Eye (tissue), 1 donor: Measurements from ENCODE around the gene WDR90.

Experiments
- DNase-seq: peaks from one replicate; pipeline ENCODE4 v3.0.0-alpha.2; 2015

WDR90 gene

DNA sequence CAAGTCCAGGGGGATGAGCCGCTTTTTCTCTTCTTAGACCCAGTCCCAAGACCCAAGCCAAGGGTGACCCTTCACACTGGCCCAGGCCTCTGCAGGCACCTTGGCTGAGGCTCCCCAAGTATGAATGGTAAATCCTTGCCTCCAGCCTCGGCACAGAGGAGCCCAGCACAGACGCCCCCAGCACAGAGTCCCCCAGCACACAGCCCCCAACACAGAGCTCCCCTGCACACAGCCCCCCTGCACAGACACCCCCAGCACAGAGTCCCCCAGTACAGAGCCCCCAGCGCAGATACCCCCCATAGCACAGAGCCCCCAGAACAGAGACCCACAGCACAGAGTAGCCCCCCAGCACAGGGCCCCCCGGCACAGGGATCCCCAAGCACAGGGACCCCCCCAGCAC, 8.6 kb upstream of the WDR90 start:
- no peak for DNase-seq

DNA sequence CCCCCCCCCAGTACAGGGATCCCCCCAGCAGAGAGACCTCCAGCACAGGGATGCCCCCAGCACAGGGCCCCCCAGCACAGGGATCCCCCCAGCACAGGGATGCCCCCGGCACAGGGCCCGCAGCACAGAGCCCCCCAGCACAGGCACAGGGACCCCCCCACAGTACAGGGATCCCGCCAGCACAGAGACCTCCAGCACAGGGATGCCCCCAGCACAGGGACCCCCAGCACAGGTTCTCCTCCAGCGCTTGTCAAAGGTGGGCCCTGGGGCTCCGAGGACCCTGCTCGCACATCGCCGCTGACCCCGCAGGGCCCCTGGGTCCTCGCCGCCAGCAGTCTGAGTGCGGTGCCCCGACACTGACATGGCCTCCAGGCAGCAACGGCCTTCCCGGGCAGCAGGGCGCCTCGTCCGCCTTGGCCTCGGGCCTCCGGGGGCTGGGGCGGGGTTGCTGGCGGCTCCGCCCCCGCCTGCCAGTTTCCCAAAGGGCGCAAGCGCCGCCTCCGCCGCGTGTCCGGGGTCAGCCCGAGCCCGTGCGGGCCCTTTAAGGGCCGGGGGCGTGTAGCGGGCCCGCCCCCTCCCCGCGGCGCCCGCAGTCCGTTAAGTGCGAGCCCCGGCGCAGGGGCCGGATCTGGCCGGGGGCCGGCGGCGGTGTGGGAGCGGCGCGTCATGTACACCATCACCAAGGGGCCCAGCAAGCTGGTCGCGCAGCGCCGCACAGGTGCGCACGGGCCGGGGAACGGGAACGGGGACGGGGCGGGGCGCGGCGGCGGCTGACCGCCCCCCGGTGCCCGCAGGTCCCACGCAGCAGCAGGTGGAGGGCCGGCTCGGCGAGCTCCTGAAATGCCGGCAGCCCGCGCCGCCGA, 7.6 kb upstream of the WDR90 start, which contains the start of gene MCRIP2:
TSS of gene MCRIP2 (plus strand) at position 503 of the 863 bp plus-strand sequence. CDS start at position 667, 164 bp downstream.
- DNase-seq = peak; percentile 83

DNA sequence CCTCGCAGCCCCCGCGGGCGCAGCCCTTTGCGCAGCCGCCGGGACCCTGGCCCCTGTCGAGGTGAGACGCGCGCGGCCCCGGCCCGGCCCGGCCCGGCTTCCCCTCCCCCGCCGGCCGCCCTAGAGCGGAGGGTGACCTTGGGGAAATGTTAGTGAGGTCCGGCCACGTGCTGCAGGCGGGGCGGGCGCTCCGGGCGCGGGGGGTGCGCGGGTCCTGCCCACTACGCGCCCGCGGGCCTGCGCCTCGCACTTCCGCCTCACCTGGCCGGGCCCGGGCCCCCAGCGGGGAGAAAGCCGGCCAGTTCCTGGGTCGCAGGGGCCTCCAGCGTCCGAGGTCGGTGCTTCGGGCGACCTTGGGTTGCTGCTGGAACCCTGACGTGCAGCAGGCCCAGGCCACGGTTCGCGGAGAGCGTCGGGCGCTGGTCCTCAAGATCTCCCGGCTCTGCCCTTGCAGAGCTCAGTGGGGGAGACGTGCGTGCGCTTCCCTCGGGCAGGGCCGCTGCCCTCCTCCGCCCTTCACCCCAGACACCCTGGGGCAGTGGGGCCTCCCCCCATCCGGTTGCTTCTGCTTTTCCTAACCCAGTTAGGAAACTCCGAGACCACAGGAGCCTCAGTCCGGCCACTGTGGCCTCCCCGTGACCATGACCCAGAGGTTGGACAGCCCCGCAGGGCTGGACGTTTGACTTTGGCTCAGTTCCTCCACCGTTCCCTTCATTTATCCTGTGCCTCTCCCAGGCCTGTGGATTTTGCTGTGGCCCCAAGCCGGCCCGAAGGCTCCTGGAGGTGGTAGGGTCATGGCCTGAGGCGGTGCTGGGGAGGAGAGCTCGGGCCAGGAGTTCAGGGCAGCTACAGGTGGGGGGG, 6.7 kb upstream of the WDR90 start:
- DNase-seq = peak; percentile 55

DNA sequence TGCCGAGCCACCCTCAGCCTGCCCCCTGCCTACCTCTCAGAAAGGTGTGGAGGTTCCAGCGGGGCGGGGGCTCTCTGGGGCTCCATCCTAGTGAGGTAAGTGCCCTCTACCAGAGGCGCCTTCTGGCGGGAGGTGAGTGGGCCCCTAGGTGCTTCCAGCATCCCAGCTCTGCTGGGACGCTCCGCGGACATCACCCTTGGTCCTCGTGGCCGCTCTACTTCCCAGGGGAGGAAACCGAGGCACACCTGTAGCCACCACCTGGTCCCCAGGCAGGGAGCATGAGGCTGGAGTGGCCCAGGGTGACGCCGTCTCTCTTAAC, 6.2 kb upstream of the WDR90 start:
- DNase-seq = no peak

DNA sequence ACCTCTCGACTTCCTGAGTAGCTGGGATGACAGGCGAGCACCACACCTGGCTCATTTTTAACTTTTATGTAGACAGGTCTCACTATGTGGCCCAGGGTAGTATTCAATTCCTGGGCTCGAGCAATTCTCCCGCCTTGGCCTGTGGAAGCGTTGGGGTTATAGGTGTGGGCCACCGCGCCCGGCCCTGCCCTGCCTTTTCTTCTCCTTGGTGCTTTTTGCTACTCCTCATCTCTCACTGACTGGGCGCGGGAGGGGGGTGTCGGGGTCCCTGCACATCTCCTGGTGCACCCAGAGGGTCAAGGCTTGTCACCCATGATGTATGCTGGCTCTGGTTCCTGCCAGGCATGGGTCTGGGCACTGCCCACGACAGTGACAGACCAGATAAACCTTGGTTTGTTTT, 4.6 kb upstream of the WDR90 start:
- no peak for DNase-seq

DNA sequence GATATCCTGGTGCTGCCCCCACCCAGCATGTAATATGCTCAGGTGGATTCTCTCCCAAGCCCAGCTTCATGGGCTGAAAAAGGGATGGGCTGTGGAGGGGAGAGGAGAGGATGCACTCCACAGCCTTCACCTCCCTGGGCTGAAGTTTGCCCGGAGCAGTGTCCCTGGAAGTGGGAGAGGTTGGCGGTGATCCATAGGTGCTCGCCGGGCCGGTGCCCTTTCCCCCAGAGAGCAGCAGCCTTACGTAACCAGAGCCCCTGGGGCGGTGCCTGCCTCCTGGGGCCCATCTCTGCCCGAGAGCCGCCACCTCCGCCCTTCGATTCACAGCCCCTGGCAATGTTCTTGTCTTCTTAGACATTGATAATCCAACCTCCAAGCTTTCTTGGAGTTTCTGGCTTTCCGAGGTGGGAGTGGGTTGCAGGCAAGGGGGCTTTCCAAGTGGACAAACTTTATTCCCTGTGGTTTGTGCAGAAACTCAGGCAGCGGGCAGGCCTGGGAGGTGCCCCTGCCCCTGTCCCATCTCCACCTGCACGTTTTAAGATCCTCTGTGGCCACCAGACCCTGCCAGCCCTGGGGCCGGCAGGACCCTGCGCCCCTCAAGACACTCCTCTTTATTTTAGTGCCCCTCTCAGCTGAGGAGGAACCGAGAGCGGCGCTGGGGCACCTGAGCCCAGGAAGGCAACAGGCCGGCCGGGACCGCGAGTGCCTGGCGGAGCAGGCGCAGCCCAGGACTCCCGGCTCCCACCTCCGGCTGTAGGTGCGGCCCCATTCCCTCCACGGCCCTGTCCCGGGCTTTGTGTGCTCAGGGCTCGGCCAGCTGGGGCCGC, 3.1 kb upstream of the WDR90 start:
- DNase-seq = no peak

DNA sequence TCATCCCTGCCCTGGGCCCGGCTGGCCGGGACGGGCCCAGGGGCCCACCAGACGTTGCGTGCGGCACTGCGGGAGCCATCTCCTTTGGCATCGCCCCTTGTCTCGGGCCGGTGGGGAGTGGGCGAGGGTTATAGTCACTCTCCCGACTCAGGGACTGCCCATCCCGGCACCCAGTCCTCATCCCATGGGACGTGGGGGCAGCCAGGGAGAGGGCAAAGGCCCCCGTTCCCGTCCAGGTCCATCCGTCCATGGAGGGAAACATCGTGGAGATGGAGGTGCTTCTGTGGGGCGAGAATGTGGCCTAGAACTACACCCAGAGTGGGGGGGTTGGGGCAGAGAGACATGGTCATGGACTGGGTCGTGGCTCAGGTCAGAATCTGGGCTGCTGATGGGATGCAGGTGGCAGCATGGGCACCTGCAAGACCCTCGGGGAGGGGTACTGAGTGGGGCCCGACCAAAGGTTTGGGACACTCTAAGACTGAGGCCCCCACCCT, 2.4 kb upstream of the WDR90 start:
- no peak for DNase-seq

DNA sequence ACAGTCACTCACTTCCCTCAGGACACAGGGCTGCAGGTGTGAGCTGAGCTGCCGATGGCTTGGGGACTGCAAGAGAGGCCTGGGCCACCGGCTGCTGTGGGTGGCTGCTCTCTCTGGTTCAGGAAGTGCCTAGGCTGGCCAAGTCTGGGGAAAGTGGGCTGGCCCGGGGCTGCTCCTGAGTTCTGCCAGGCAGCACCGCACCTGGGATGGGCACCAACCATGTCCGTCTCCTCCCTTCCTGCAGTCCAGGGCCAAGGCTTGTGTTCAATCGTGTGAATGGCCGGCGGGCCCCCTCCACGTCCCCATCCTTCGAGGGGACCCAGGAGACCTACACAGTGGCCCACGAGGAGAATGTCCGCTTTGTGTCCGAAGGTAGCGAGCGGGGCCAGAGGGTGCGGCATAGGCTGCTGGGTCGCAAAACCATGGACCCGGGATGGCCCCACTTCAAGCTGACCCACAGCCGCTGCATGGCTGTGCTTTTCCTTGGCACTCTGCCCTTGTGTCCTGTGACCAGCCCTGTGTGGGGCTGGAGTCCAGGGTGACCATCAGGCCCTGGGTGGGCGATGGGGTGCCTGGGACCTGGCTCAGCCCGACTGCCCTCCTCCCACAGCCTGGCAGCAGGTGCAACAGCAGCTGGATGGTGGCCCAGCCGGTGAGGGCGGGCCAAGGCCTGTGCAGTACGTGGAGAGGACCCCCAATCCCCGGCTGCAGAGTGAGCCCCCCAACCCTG, 1.8 kb upstream of the WDR90 start:
- DNase-seq = no peak

DNA sequence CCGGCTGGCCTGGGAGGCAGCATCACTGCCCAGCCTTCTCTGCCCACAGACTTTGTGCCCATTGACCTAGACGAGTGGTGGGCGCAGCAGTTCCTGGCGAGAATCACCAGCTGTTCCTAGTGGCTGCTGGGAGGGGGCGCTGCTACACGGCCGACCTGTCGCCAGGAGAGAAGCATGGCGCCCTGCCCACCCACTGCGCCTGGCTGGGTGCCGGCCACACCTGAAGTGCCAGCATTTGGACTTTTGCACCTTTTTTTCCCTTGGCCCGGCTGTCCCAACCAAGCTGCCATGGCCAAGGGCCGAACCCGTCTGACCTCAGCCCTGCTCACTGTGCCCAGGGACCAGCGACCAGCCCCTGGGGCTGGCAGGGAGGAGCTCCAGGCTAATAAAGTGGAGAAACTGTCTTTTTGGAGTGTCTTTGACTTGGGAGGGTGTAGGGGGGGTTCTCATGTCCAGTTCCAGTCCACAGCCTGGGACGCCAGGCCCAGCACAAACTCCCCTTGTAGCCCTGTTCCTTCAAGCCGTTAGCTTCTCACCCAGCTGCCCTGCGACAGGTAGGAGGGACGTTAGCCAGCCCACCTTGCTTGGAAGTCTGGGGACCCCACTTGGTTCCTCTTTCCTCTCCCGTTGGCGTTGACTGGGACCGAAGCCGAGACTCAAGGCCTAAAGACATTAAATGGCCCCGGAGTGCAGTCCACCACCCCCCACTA, 939 bp upstream of the WDR90 start:
- no peak for DNase-seq

DNA sequence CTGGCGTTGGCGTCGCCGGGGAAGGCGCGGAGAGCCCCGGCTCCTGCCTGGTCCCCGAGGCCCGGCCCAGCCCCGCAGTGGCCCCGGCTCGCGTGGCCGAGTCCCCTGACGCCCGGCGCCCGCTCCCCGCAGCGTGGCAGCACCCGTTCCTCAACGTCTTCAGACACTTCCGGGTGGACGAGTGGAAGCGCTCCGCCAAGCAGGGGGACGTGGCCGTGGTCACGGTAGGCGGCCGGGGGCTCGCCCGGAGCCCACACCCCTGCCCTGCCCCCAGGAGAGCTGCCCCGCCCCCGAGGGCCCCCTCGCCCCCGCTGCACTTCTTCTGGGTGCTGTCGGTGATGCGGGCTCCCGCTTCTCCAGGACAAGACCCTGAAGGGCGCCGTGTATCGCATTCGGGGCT, 466 bp downstream of the WDR90 start:
- DNase-seq = no peak

DNA sequence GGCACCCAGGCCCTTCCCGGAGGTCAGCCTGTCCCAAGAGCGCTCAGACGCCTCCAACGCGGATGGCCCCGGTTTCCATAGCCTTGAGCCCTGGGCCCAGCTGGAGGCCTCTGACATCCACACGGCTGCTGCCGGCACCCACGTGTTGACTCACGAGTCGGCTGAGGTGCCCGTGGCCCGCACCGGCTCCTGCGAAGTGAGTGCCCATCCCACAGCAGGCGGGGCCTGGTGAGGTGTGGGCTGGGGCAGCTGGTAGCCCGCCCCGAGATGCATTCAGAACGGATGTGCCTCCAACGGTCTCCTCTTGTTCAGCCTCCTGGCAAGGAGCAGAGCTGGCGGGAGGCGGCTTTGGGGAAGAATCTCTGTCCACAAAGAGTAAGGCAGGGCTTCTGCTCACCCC, 2.7 kb downstream of the WDR90 start:
- DNase-seq = no peak

DNA sequence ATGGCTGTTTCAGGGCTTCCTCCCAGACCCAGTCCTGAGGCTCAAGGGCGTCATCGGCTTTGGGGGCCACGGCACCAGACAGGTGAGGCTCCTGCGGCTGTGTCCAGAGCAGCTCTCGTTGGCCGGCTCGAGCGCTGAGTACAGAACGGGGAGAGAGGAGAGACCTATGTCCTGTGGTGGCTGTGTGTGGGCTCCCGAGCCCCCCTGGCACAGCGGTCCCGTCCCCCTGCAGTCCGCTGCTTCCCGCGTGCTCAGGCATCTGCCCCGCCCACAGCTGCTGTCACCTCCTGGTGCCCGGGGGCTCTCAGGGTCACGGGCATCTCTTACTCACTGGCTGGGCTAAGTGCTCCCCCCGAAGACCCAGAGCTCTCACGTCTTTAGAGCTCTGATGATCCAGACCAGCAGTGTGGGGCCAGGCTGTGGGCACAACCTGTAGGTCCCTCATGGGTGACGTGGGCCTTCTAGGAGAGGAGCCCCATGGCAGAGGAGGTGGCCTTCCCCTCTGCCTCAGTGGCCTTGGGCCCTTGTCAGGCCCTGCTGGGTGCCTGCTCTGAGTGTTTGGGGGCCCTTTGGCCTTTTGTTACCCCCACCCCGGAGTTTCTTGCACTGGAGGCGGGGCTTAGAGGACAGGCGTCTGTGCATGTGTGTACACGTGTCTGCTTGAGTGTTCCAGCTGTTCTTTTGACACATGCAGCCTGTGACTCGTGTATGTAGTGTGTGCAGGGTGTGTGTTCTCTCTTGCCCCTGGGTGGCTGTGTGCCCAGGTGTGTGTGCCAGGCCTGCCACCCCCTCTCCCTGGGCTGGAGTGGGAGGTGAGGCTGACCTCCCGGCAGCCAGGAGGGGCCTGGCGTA, 3.5 kb downstream of the WDR90 start:
- DNase-seq = no peak

DNA sequence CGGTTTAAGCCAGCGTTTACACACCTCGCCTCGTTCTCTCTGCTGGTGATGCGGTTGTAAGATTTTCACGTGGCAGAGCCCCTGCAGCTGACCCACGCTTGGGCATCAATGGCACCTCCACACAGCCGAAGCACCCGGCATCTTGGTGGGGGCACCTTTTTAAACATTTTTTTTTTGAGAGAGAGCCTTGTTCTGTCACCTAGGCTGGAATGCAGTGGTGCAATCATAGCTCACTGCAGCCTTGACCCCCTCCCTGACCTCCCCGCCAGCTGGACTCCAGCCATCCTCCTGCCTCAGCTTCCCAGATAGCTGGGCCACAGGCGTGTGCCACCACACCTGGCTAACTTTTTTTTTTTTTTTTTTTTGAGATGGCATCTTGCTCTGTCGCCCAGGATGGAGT, 4.9 kb downstream of the WDR90 start:
- DNase-seq = no peak

DNA sequence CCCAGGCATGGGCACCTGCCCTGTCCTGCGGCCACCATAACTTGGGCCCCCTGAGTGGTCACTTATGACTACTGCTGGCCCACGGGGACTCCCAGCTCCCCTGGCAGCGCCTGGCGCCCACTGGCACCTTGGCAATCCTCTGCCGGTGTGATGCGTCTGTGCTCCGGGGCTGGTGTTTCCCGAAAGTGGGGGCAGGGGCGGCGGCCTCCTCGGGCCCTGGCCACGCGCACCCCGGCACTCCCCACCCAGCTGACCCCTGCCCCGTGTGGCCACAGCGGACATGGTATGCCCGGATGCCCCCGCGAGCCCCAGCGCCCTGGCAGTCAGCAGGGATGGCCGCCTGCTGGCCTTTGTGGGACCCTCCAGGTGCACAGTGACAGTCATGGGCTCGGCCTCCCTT, 8.3 kb downstream of the WDR90 start:
- no peak for DNase-seq

DNA sequence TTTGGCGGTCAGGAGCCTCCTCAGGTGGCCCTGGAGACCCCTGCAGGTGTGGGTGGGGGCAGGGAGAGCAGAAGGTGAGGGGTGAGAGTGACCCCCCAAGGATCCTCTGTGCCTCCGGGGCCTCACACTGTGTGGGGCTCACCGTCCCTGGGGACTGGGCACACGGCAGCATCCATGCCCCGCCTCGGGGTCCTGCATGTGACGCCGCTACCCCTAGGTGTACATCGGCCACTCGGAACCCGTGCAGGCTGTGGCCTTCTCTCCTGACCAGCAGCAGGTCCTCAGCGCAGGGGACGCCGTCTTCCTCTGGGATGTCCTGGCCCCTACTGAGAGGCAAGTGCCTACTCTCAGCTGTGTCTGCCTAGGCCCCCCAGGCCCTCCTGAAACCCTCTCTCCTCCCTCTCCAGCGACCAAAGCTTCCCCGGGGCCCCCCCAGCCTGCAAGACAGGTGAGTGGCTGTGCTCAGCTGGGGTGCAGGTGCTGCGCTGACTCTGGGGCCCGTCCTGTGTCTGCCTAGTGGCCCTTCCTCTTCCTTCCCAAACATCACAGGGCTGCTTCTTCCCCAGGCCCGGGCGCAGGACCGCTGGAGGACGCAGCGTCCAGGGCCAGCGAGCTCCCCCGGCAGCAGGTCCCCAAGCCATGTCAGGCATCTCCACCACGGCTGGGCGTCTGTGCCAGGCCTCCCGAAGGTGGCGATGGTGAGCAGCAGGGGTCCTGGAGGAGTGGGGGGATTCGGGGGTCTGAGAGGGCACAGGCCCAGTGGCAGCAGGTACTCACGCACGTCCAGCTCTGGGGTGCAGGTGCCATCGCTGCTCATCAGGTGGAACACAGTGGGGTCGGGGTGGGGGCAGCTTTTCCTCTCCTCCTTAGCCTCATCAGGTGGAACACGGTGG, 9.8 kb downstream of the WDR90 start:
- DNase-seq = no peak

DNA sequence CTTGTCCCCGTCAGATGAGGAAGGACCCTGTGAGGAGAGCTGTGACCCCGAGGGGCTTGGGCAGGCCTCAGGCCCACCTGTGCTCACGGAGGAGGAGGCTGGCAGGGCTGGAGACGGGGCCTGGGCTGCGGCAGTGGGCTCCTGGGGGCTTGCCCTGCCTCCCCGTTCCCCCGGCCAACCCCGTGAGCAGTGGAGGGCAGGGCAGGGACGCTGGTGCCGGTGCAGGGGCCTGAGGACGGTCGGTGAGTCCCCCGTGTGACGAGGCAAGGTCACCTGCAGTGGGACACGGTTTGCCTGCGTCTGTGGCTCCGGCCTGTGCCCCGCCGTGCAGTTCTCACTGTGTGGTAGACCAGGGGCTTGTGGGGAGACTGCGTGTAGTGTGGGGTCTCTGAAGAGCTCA, 10.5 kb downstream of the WDR90 start:
- DNase-seq = no peak

DNA sequence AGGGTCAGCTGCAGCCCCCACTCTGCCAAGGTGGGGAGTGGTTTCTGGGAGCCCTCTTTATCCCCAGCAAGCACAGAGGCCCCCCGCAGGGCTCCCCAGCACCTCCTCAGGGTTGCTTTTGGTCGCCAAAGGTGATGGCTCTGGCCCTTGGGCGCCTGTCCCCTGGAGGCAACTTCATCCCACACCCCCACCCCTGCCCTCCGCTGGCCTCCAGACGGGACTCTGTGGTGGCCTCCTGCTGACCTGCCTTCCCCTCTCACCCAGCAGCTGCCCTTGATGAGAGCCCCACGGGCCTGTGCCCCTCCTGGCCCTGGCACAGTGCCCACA, 10.9 kb downstream of the WDR90 start:
- DNase-seq = no peak

DNA sequence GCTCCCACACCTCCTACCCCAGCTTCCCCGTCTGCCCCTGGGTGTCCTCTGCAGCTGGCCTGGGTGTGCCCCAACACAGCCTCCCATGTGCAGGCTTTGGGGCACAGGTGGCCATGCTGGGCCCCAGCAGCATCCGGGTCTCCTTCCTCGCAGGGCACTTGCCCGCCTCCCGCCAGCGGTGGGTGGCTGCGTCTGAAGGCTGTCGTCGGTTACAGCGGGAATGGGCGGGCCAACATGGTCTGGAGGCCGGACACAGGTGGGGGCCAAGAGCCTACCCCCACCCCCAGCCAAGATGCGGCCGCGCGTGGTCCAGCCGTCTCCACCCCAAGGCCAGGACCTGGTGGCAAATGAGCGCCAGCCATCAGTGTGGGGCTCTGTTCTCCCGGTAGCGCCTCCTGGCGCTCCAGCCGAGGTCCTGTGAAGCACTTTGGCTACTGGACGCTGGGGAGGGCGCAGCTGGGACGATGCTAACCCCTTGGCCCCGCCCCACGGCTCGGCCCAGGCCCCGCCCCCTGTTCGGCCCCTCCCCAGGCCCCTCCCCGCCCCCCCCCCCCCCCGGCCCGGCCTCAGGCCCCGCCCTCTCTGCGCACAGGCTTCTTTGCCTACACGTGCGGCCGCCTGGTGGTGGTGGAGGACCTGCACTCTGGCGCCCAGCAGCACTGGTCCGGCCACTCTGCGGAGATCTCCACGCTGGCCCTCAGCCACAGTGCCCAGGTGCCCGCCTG, 11.5 kb downstream of the WDR90 start:
- DNase-seq = peak; percentile 92

DNA sequence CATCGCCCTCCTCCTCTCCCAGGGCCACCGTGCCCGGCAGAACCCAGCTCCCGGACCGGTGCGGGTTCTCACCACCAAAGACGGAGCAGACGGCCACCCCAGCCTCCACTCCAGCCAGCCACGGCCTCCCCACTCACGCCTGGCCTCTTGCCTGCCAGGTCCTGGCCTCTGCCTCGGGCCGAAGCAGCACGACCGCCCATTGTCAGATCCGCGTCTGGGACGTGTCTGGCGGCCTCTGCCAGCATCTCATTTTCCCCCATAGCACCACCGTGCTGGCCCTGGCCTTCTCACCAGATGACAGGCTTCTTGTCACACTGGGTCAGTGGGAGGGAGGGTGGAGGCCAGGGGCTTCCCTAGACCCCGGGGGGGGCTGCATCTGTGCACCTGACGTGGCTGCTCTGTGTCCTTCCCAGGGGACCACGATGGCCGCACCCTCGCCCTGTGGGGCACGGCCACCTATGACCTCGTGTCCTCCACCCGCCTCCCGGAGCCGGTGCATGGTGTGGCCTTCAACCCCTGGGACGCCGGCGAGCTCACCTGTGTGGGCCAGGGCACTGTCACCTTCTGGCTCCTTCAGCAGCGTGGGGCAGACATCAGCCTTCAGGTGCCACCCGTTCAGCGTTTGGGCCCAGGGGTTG, 12.1 kb downstream of the WDR90 start:
- no peak for DNase-seq
